T-helper 1 cell treated with Interleukin-12 subunit alpha and Interleukin-12 subunit beta and Interleukin-4 antibody, amounts not matched to agents 30 ng/mL and 1 ng/mL, for 36 hours (primary cell): ENCODE results near the gene SPDYA. TPM values are rescaled to one million over a fixed set of nuclear protein-coding genes. Genes with fewer than 3 reads are reported as not detected.

Experiments used
- total RNA-seq: library from RNA; stranded (reverse); gene quantifications from 2 replicates; pipeline ENCODE4 v1.2.3, GENCODE V29; 2022

The SPDYA gene
- total RNA-seq, 1 donor from 2014 or later, result 1.8 TPM

Other genes with a start within 250 kb of the SPDYA start
- gene PPP1CB, start 59.0 kb upstream of the SPDYA start, total RNA-seq, result 189 and 196 TPM in 2 replicates
- gene TRMT61B, start 59.5 kb downstream of the SPDYA start, total RNA-seq, result 14.9 and 17.5 TPM in 2 replicates
- 90.2 and 92.5 TPM in 2 replicates for gene WDR43, start 83.8 kb downstream of the SPDYA start, total RNA-seq
- 4.3 and 6.4 TPM in 2 replicates for gene TOGARAM2, start 170.5 kb downstream of the SPDYA start, total RNA-seq